ENCODE results near the gene PAQR8. TPM values are rescaled to one million over a fixed set of nuclear protein-coding genes. Genes with fewer than 3 reads are reported as not detected.

Gene PAQR8
- total and polyA plus RNA-seq, 2 of the 13 experiments (the other 11 are each of a cell fraction or from before 2014, with no cell fraction given) = 37.7 to 50.7 TPM

DNA sequence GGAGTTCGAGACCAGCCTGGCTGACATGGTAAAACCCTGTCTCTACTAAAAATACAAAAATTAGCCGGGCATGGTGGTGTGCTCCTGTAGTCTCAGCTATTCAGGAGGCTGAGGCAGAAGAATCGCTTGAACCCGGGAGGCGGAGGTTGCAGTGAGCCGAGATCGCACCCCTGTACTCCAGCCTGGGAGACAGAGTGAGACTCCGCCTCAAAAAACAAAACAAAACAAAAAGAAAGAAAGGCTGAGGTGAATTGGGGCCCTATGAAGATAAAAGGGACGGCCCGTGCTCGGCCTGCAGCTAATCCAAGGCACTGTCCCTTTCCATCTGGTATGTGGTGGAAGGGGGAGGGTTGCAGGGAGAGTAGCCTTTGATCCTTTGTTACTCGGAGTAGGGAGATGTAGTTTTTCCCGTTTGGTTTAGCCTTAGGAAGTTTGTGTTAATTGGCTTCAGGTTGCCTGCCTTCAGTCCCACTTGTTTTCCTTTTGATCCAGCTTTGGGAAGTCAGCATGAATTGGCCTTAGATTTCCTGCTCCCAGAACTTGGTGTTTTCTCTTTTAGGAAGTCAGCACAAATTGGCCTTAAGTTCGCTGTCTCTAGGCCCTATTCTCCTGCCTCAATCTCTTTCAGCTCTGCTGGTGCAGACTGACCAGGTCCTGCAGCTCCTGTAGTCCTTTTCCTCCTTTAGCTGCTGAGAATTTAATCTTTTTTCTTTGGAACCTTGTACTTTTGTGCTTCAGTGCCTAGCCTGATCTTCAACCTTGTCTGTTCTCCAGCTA, 36.1 kb upstream of the PAQR8 start (continued):
- TF ChIP-seq SOX6 (IDR thresholded peaks at IDR 0.05) = no peak
- peak; percentile 97 for TF ChIP-seq SOX6 (CRISPR knock-in tag; IDR thresholded peaks at IDR 0.05)
- 0 out of 2 replicates have a peak, but pooled peaks have one; percentile 29 for TF ChIP-seq KDM2A (CRISPR knock-in tag; IDR thresholded peaks at IDR 0.05; ENCODE audit: borderline replicate concordance, low read depth)
- TF ChIP-seq ZNF367 (CRISPR knock-in tag; IDR thresholded peaks at IDR 0.05; ENCODE audit: borderline replicate concordance) = 0 out of 2 replicates have a peak, but pooled peaks have one; percentile 42
- TF ChIP-seq AGO1 (IDR thresholded peaks at IDR 0.05; ENCODE audit: low read depth, low read length, poor library complexity, severe bottlenecking) = no peak
- TF ChIP-seq, protein P1, sequence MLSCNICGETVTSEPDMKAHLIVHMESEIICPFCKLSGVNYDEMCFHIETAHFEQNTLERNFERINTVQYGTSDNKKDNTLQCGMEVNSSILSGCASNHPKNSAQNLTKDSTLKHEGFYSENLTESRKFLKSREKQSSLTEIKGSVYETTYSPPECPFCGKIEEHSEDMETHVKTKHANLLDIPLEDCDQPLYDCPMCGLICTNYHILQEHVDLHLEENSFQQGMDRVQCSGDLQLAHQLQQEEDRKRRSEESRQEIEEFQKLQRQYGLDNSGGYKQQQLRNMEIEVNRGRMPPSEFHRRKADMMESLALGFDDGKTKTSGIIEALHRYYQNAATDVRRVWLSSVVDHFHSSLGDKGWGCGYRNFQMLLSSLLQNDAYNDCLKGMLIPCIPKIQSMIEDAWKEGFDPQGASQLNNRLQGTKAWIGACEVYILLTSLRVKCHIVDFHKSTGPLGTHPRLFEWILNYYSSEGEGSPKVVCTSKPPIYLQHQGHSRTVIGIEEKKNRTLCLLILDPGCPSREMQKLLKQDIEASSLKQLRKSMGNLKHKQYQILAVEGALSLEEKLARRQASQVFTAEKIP (CRISPR knock-in tag; IDR thresholded peaks at IDR 0.05; ENCODE audit: borderline replicate concordance) = no peak
- no peak for TF ChIP-seq HES4 (CRISPR knock-in tag; IDR thresholded peaks at IDR 0.05; ENCODE audit: borderline replicate concordance)
- peak; percentile 61; the same call in 1 of the 2 replicates for TF ChIP-seq ZNF547 (CRISPR knock-in tag; IDR thresholded peaks at IDR 0.05)
- TF ChIP-seq, protein P2, sequence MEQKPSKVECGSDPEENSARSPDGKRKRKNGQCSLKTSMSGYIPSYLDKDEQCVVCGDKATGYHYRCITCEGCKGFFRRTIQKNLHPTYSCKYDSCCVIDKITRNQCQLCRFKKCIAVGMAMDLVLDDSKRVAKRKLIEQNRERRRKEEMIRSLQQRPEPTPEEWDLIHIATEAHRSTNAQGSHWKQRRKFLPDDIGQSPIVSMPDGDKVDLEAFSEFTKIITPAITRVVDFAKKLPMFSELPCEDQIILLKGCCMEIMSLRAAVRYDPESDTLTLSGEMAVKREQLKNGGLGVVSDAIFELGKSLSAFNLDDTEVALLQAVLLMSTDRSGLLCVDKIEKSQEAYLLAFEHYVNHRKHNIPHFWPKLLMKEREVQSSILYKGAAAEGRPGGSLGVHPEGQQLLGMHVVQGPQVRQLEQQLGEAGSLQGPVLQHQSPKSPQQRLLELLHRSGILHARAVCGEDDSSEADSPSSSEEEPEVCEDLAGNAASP (CRISPR knock-in tag; IDR thresholded peaks at IDR 0.05; ENCODE audit: borderline replicate concordance) = peak; percentile 71; the same call in 1 of the 2 replicates
- TF ChIP-seq ATM (IDR thresholded peaks at IDR 0.05; ENCODE audit: borderline replicate concordance) = no peak
- TF ChIP-seq, protein P3, sequence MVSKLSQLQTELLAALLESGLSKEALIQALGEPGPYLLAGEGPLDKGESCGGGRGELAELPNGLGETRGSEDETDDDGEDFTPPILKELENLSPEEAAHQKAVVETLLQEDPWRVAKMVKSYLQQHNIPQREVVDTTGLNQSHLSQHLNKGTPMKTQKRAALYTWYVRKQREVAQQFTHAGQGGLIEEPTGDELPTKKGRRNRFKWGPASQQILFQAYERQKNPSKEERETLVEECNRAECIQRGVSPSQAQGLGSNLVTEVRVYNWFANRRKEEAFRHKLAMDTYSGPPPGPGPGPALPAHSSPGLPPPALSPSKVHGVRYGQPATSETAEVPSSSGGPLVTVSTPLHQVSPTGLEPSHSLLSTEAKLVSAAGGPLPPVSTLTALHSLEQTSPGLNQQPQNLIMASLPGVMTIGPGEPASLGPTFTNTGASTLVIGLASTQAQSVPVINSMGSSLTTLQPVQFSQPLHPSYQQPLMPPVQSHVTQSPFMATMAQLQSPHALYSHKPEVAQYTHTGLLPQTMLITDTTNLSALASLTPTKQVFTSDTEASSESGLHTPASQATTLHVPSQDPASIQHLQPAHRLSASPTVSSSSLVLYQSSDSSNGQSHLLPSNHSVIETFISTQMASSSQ (IDR thresholded peaks at IDR 0.05; ENCODE audit: low read depth) = peak; percentile 81
- TF ChIP-seq, protein P3 (CRISPR knock-in tag; IDR thresholded peaks at IDR 0.05; ENCODE audit: borderline replicate concordance) = peak; percentile 91
- peak; percentile 11; the same call in 1 of the 2 replicates for TF ChIP-seq ZNF652 (CRISPR knock-in tag; IDR thresholded peaks at IDR 0.05; ENCODE audit: borderline replicate concordance, low read depth)
- no peak for TF ChIP-seq JUN (CRISPR knock-in tag; IDR thresholded peaks at IDR 0.05)
- TF ChIP-seq MXD4 (CRISPR knock-in tag; IDR thresholded peaks at IDR 0.05) = 0 out of 2 replicates have a peak, but pooled peaks have one; percentile 32
- TF ChIP-seq, protein P4, sequence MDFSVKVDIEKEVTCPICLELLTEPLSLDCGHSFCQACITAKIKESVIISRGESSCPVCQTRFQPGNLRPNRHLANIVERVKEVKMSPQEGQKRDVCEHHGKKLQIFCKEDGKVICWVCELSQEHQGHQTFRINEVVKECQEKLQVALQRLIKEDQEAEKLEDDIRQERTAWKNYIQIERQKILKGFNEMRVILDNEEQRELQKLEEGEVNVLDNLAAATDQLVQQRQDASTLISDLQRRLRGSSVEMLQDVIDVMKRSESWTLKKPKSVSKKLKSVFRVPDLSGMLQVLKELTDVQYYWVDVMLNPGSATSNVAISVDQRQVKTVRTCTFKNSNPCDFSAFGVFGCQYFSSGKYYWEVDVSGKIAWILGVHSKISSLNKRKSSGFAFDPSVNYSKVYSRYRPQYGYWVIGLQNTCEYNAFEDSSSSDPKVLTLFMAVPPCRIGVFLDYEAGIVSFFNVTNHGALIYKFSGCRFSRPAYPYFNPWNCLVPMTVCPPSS (IDR thresholded peaks at IDR 0.05) = no peak
- TF ChIP-seq PPARG (CRISPR knock-in tag; conservative IDR thresholded peaks at IDR 0.05) = peak; percentile 75
- no peak for TF ChIP-seq SETDB1 (CRISPR knock-in tag; IDR thresholded peaks at IDR 0.05; ENCODE audit: borderline replicate concordance)
